Endothelial cell of umbilical vein (primary cell): ENCODE results near the gene TCF25.

Experiments
- CTCF ChIP-seq, 2 donors: IDR thresholded peaks; 1 replicate in 1 of 2; 2 replicates in 1 of 2; pipeline ENCODE4 v1.5.1; 2011; ENCODE audit warnings: low read length in 2 of 2, mild to moderate bottlenecking in 2 of 2, moderate library complexity in 2 of 2, control low read depth in 1 of 2, inconsistent platforms in 1 of 2, low read depth in 1 of 2; ENCODE audit not compliant: insufficient read depth in 1 of 2; ENCODE audit errors: extremely low read depth in 1 of 2
- EZH2 ChIP-seq: IDR thresholded peaks from 2 replicates; pipeline ENCODE4 v1.6.1; 2012; ENCODE audit warnings: borderline replicate concordance, low read depth, mild to moderate bottlenecking, moderate library complexity, low read length, inconsistent platforms; ENCODE audit not compliant: severe bottlenecking
- GATA2 ChIP-seq: IDR thresholded peaks from 2 replicates; pipeline ENCODE4 v1.7.0; 2011; ENCODE audit warnings: low read depth, mild to moderate bottlenecking, moderate library complexity, mixed read lengths, low read length; ENCODE audit not compliant: insufficient read length, insufficient read depth
- JUN ChIP-seq: IDR thresholded peaks from 2 replicates; pipeline ENCODE4 v1.6.1; 2011; ENCODE audit warnings: borderline replicate concordance, low read depth; ENCODE audit not compliant: insufficient read length, insufficient read depth
- MAX ChIP-seq: IDR thresholded peaks from 2 replicates; pipeline ENCODE4 v1.6.1; 2011; ENCODE audit not compliant: insufficient read depth, insufficient read length
- POLR2A ChIP-seq: IDR thresholded peaks from 2 replicates; pipeline ENCODE4 v1.6.1; 2012; ENCODE audit warnings: low read depth, mild to moderate bottlenecking, control low read depth, low read length
- POLR2AphosphoS5 ChIP-seq: IDR thresholded peaks from 2 replicates; pipeline ENCODE4 v1.6.1; 2012; ENCODE audit warnings: low read depth, mild to moderate bottlenecking, control low read depth, low read length, moderate library complexity; ENCODE audit not compliant: insufficient read depth

- TF ChIP-seq CTCF (IDR thresholded peaks at IDR 0.05; ENCODE audit: extremely low read depth in 1 of 2, insufficient read depth in 1 of 2, low read depth in 1 of 2, low read length in 2 of 2) (no peak), POLR2A (no peak), POLR2AphosphoS5 (no peak), EZH2 (no peak), MAX (no peak), JUN (no peak), GATA2 (no peak)
Observed at GRCh38 chr16:89908236-89908635, 34.8 kb downstream of the TCF25 start.
